Spleen (tissue), 7 donors: Measurements from ENCODE around the gene ATM.

Experiments
- POLR2A ChIP-seq, 3 donors: fragments of 450-650 bp; IDR thresholded peaks; one replicate each; pipeline ENCODE4 v1.5.1; 2017; ENCODE audit warnings: antibody characterized with exemption in 3 of 3, mild to moderate bottlenecking in 1 of 3
- POLR2AphosphoS5 ChIP-seq, 3 donors: sonication (generic); formaldehyde crosslinking; IDR thresholded peaks; one replicate each; pipeline ENCODE4 v1.5.1; 2017; ENCODE audit warnings: antibody characterized with exemption in 3 of 3
- TF ChIP-seq, protein P1 (sequence below), 11 experiments: fragments of 200-600 bp in 7 of 11; fragments of 450-650 bp in 4 of 11; sonication (generic) in 4 of 11; IDR thresholded peaks in 8 of 11; conservative IDR thresholded peaks in 3 of 11; 1 replicate in 7 of 11; 2 replicates in 4 of 11; pipeline versions ENCODE4 v1.4.0 to v1.8.0; 2016 to 2021; ENCODE audit warnings: antibody characterized with exemption in 11 of 11, inconsistent platforms in 4 of 11, mild to moderate bottlenecking in 1 of 11
- donor health status: DM: no; HTN: no; CAD: no; lungs with moderate emphysema.
- donor health status: DM: no; HTN: no; CAD: no.
- donor health status: DM: no; HTN: no; CAD: no.

DNA sequence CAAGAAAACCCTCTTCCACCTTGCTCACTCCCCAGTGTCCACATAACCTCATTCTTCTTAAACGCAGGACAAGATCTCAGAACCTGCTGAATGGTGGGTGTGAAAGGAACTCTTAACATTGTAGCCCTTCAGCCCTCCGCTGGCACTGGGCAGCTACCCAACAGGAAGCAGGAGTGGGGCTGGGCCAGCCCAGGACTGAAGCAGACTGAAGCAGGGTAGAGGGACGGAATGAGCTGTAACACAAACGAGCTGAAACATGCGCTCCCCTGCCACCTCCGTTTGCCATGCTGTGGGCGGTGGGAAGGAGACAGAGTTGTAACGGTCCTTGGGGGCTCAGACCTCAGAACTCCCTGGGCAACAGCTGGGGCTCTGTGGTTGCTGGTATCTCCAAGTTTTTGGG, 24.0 kb upstream of the ATM start:
- no peak for TF ChIP-seq POLR2AphosphoS5 (IDR thresholded peaks at IDR 0.05)
- TF ChIP-seq, protein P1, sequence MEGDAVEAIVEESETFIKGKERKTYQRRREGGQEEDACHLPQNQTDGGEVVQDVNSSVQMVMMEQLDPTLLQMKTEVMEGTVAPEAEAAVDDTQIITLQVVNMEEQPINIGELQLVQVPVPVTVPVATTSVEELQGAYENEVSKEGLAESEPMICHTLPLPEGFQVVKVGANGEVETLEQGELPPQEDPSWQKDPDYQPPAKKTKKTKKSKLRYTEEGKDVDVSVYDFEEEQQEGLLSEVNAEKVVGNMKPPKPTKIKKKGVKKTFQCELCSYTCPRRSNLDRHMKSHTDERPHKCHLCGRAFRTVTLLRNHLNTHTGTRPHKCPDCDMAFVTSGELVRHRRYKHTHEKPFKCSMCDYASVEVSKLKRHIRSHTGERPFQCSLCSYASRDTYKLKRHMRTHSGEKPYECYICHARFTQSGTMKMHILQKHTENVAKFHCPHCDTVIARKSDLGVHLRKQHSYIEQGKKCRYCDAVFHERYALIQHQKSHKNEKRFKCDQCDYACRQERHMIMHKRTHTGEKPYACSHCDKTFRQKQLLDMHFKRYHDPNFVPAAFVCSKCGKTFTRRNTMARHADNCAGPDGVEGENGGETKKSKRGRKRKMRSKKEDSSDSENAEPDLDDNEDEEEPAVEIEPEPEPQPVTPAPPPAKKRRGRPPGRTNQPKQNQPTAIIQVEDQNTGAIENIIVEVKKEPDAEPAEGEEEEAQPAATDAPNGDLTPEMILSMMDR (IDR thresholded peaks at IDR 0.05 in 8 of 11, conservative IDR thresholded peaks at IDR 0.05 in 3 of 11), result no peak
- TF ChIP-seq POLR2A (IDR thresholded peaks at IDR 0.05), result no peak
